GM12878 (cell line): ENCODE results near the gene OTC.

ENCODE experiments used
- BCL11A ChIP-seq: IDR thresholded peaks from 2 replicates; pipeline ENCODE4 v1.6.1; 2011; ENCODE audit warnings: low read depth, low read length
- CEBPB ChIP-seq, 2 experiments: fragments of 150-350 bp in 1 of 2; IDR thresholded peaks; 2 replicates each; pipeline ENCODE4 v1.6.1; 2012 to 2014; ENCODE audit warnings: low read depth in 2 of 2, low read length in 2 of 2, borderline replicate concordance in 1 of 2, inconsistent platforms in 1 of 2
- FOS ChIP-seq: IDR thresholded peaks from 3 replicates; pipeline ENCODE4 v1.6.1; 2011; ENCODE audit warnings: borderline replicate concordance; ENCODE audit not compliant: insufficient read length; ENCODE audit errors: extremely low read depth
- MTA3 ChIP-seq: IDR thresholded peaks from 2 replicates; pipeline ENCODE4 v1.6.1; 2012; ENCODE audit warnings: low read length, inconsistent platforms, borderline replicate concordance
- NFYB ChIP-seq: IDR thresholded peaks from 2 replicates; pipeline ENCODE4 v1.6.1; 2011; ENCODE audit warnings: low read depth, mild to moderate bottlenecking, low read length, improper control_type of control experiment, moderate library complexity; ENCODE audit not compliant: insufficient read depth
- PAX5 ChIP-seq: IDR thresholded peaks from 2 replicates; pipeline ENCODE4 v1.6.1; 2011; ENCODE audit warnings: low read depth, low read length, borderline replicate concordance
- RUNX3 ChIP-seq: IDR thresholded peaks from 2 replicates; pipeline ENCODE4 v1.6.1; 2012; ENCODE audit warnings: low read length, inconsistent platforms
- TBL1XR1 ChIP-seq: IDR thresholded peaks from 2 replicates; pipeline ENCODE4 v1.6.1; 2012; ENCODE audit warnings: low read depth, low read length, improper control_type of control experiment
- ZNF217 ChIP-seq: fragments of 450-650 bp; IDR thresholded peaks from 2 replicates; pipeline ENCODE4 v1.6.1; 2017; ENCODE audit warnings: antibody characterized with exemption, mild to moderate bottlenecking
- ZNF274 ChIP-seq: IDR thresholded peaks from one replicate; pipeline ENCODE4 v1.8.0; 2011; ENCODE audit not compliant: insufficient read length, insufficient read depth
- TF ChIP-seq, protein P1 (sequence below), 3 experiments: IDR thresholded peaks in 2 of 3; conservative IDR thresholded peaks in 1 of 3; 2 replicates each; pipeline ENCODE4 v1.5.1; 2011; ENCODE audit warnings: low read depth in 3 of 3, low read length in 3 of 3, mild to moderate bottlenecking in 3 of 3, control low read depth in 2 of 3, moderate library complexity in 2 of 3, inconsistent platforms in 1 of 3, mixed read lengths in 1 of 3; ENCODE audit not compliant: control insufficient read depth in 2 of 3, insufficient read depth in 1 of 3; ENCODE audit errors: extremely low read depth in 1 of 3
- TF ChIP-seq, protein P2 (sequence below): IDR thresholded peaks from 2 replicates; pipeline ENCODE4 v1.6.1; 2011; ENCODE audit warnings: low read depth, low read length, improper control_type of control experiment, borderline replicate concordance
- TF ChIP-seq, protein P3 (sequence below): IDR thresholded peaks from 2 replicates; pipeline ENCODE4 v1.6.1; 2012; ENCODE audit warnings: mild to moderate bottlenecking, low read depth, low read length

DNA sequence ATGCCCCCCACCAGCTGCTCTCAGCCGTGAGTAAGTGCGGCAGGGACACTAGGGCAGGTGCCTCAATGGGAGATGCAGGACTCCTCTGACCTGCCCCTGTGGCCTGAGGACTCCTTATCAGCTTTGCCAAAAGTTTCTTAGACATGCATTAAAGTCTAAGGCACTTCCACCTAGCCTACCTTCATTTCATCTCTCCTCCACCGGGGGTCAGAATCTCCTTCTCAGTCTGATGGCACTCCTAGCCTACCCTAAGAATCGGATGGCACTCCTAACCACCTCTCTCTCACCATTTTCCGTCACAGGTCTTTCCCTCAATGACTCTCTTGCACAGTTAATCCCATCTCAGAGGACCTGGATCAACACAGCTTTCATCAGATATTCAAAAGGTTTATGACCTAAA lies 85.9 kb downstream of the OTC start:
- TF ChIP-seq, protein P1, sequence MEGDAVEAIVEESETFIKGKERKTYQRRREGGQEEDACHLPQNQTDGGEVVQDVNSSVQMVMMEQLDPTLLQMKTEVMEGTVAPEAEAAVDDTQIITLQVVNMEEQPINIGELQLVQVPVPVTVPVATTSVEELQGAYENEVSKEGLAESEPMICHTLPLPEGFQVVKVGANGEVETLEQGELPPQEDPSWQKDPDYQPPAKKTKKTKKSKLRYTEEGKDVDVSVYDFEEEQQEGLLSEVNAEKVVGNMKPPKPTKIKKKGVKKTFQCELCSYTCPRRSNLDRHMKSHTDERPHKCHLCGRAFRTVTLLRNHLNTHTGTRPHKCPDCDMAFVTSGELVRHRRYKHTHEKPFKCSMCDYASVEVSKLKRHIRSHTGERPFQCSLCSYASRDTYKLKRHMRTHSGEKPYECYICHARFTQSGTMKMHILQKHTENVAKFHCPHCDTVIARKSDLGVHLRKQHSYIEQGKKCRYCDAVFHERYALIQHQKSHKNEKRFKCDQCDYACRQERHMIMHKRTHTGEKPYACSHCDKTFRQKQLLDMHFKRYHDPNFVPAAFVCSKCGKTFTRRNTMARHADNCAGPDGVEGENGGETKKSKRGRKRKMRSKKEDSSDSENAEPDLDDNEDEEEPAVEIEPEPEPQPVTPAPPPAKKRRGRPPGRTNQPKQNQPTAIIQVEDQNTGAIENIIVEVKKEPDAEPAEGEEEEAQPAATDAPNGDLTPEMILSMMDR (IDR thresholded peaks at IDR 0.05 in 2 of 3, conservative IDR thresholded peaks at IDR 0.05 in 1 of 3; ENCODE audit: control insufficient read depth in 2 of 3, extremely low read depth in 1 of 3, insufficient read depth in 1 of 3, low read depth in 3 of 3, low read length in 3 of 3): no peak
- TF ChIP-seq RUNX3: no peak
- TF ChIP-seq NFYB: no peak
- no peak for TF ChIP-seq FOS
- no peak for TF ChIP-seq PAX5
- TF ChIP-seq, protein P2, sequence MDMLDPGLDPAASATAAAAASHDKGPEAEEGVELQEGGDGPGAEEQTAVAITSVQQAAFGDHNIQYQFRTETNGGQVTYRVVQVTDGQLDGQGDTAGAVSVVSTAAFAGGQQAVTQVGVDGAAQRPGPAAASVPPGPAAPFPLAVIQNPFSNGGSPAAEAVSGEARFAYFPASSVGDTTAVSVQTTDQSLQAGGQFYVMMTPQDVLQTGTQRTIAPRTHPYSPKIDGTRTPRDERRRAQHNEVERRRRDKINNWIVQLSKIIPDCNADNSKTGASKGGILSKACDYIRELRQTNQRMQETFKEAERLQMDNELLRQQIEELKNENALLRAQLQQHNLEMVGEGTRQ: no peak
- TF ChIP-seq BCL11A: no peak
- TF ChIP-seq CEBPB (IDR thresholded peaks at IDR 0.05; ENCODE audit: borderline replicate concordance in 1 of 2, low read depth in 2 of 2, low read length in 2 of 2): no peak
- TF ChIP-seq, protein P3, sequence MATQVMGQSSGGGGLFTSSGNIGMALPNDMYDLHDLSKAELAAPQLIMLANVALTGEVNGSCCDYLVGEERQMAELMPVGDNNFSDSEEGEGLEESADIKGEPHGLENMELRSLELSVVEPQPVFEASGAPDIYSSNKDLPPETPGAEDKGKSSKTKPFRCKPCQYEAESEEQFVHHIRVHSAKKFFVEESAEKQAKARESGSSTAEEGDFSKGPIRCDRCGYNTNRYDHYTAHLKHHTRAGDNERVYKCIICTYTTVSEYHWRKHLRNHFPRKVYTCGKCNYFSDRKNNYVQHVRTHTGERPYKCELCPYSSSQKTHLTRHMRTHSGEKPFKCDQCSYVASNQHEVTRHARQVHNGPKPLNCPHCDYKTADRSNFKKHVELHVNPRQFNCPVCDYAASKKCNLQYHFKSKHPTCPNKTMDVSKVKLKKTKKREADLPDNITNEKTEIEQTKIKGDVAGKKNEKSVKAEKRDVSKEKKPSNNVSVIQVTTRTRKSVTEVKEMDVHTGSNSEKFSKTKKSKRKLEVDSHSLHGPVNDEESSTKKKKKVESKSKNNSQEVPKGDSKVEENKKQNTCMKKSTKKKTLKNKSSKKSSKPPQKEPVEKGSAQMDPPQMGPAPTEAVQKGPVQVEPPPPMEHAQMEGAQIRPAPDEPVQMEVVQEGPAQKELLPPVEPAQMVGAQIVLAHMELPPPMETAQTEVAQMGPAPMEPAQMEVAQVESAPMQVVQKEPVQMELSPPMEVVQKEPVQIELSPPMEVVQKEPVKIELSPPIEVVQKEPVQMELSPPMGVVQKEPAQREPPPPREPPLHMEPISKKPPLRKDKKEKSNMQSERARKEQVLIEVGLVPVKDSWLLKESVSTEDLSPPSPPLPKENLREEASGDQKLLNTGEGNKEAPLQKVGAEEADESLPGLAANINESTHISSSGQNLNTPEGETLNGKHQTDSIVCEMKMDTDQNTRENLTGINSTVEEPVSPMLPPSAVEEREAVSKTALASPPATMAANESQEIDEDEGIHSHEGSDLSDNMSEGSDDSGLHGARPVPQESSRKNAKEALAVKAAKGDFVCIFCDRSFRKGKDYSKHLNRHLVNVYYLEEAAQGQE: no peak
- no peak for TF ChIP-seq ZNF274
- no peak for TF ChIP-seq ZNF217
- no peak for TF ChIP-seq TBL1XR1
- no peak for TF ChIP-seq MTA3
